OCI-LY3 (cell line): Measurements from ENCODE around the gene DAB1.

Experiments
- H2AFZ ChIP-seq: fragments of 200-600, 300-600 bp; shearing (Covaris generic); 2 replicates; pipeline ENCODE4 v1.6.0; 2014; ENCODE audit warnings: antibody characterized with exemption, low read depth, low read length
- H3K27ac ChIP-seq: fragments of 200-600, 300-600 bp; sonication (generic); 2 replicates; pipeline ENCODE4 v1.5.1; 2014; ENCODE audit warnings: mild to moderate bottlenecking, low read length, moderate library complexity, mixed read lengths
- H3K27me3 ChIP-seq: fragments of 200-600, 300-600 bp; sonication (generic); 2 replicates; pipeline ENCODE4 v1.6.1; 2014; ENCODE audit warnings: low read depth, low read length, mixed read lengths
- H3K36me3 ChIP-seq: fragments of 200-600, 300-600 bp; sonication (generic); replicated peaks from 2 replicates; pipeline ENCODE3; 2014; ENCODE audit warnings: low read depth, low read length, mixed read lengths
- H3K4me1 ChIP-seq: fragments of 300-600, 200-600 bp; sonication (generic); 2 replicates; pipeline ENCODE4 v1.6.1; 2014; ENCODE audit warnings: low read length, mixed read lengths
- H3K4me2 ChIP-seq: fragments of 200-600, 300-600 bp; sonication (generic); 2 replicates; pipeline ENCODE4 v1.6.1; 2014; ENCODE audit warnings: low read length, mixed read lengths
- H3K4me3 ChIP-seq: fragments of 300-600, 200-600 bp; sonication (generic); 2 replicates; pipeline ENCODE4 v1.5.1; 2014; ENCODE audit warnings: antibody characterized with exemption, mild to moderate bottlenecking, low read length, moderate library complexity
- H3K79me2 ChIP-seq: fragments of 300-600, 200-600 bp; shearing (Covaris generic); 2 replicates; pipeline ENCODE4 v1.6.1; 2014; ENCODE audit warnings: mild to moderate bottlenecking, low read length, mixed read lengths
- H3K9ac ChIP-seq: fragments of 300-600, 200-600 bp; shearing (Covaris generic); 2 replicates; pipeline ENCODE4 v1.6.0; 2014; ENCODE audit warnings: mild to moderate bottlenecking, low read length, moderate library complexity
- H3K9me3 ChIP-seq: fragments of 200-600, 300-600 bp; shearing (Covaris generic); 2 replicates; pipeline ENCODE4 v1.6.1; 2014; ENCODE audit warnings: low read length, mixed read lengths; ENCODE audit not compliant: insufficient read depth
- H4K20me1 ChIP-seq: fragments of 200-600, 300-600 bp; sonication (generic); 2 replicates; pipeline ENCODE4 v1.6.1; 2016; ENCODE audit warnings: low read length, mixed read lengths; ENCODE audit not compliant: insufficient read depth
- EZH2phosphoT487 ChIP-seq: fragments of 200-600 bp; shearing (Covaris generic); IDR thresholded peaks from 2 replicates; pipeline ENCODE4 v1.6.1; 2018; ENCODE audit warnings: antibody characterized with exemption, mixed run types, low read depth
- TF ChIP-seq, protein P1 (sequence below): fragments of 200-600, 300-600 bp; sonication (generic); IDR thresholded peaks from 2 replicates; pipeline ENCODE4 v1.5.1; 2014; ENCODE audit warnings: antibody characterized with exemption, low read length, low read depth

Gene DAB1

DNA sequence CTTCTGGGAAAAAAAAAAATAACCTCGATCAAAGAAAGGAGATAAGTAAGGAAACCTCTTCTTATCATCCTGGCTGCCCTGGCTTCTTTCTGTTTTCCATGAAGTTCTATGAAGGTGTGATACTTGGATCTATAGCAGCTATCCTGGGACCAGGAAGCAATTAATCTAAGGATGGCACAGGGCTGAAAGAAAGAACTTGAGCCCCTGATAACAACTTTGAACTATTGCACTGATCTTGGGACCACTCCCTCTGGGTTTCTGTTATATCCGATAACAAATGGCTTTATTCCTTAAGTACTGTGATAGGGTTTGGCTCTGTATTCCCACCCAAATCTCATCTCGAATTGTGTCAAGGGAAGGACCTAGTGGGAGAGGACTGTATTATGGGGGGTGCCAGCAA is 104.1 kb downstream of the DAB1 start:
- Histone ChIP-seq H2AFZ (no peak overlapping the region), H3K9me3 (no peaks in the 10 kb centered on the region), H3K4me3 (no peak overlapping the region), H3K9ac (no peak overlapping the region), H3K27ac (no peak overlapping the region), H3K4me1 (no peaks in the 10 kb centered on the region), H3K79me2 (no peaks in the 10 kb centered on the region), H3K36me3 (no peaks in the 10 kb centered on the region), H3K4me2 (no peak overlapping the region), H3K27me3 (no peaks in the 10 kb centered on the region), H4K20me1 (no peaks in the 10 kb centered on the region)
- TF ChIP-seq, protein P1, sequence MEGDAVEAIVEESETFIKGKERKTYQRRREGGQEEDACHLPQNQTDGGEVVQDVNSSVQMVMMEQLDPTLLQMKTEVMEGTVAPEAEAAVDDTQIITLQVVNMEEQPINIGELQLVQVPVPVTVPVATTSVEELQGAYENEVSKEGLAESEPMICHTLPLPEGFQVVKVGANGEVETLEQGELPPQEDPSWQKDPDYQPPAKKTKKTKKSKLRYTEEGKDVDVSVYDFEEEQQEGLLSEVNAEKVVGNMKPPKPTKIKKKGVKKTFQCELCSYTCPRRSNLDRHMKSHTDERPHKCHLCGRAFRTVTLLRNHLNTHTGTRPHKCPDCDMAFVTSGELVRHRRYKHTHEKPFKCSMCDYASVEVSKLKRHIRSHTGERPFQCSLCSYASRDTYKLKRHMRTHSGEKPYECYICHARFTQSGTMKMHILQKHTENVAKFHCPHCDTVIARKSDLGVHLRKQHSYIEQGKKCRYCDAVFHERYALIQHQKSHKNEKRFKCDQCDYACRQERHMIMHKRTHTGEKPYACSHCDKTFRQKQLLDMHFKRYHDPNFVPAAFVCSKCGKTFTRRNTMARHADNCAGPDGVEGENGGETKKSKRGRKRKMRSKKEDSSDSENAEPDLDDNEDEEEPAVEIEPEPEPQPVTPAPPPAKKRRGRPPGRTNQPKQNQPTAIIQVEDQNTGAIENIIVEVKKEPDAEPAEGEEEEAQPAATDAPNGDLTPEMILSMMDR: no peak
- no peak for TF ChIP-seq EZH2phosphoT487

DNA sequence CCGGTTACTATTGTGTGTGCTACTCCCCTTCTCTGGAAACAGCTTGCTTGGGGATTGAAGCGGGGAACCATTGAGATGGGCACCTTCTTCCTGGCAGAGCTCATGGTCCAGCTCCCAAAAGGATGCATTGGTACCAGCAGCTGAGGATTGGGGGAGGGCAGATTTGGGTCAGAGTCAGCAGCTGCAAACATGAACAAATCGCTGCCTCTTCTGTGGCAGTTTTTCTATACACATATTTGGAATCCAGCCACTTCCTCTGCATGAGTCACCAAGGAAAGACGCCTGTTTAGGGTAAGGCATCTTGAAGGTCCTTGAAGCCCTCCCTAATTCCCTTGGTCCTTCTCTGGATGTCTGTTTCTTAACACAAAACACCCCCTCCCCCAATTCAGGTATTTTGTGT is 104.7 kb downstream of the DAB1 start:
- H3K9ac ChIP-seq: no peak overlapping the region
- TF ChIP-seq, protein P1: no peak
- no peak for TF ChIP-seq EZH2phosphoT487
- H3K27ac ChIP-seq: no peak overlapping the region
- no peak overlapping the region for H3K4me2 ChIP-seq
- H2AFZ ChIP-seq: no peak overlapping the region
- H3K27me3 ChIP-seq: no peaks in the 10 kb centered on the region
- H3K4me1 ChIP-seq: no peaks in the 10 kb centered on the region
- no peaks in the 10 kb centered on the region for H4K20me1 ChIP-seq
- H3K36me3 ChIP-seq: no peaks in the 10 kb centered on the region
- H3K79me2 ChIP-seq: no peaks in the 10 kb centered on the region
- no peaks in the 10 kb centered on the region for H3K9me3 ChIP-seq
- no peak overlapping the region for H3K4me3 ChIP-seq

DNA sequence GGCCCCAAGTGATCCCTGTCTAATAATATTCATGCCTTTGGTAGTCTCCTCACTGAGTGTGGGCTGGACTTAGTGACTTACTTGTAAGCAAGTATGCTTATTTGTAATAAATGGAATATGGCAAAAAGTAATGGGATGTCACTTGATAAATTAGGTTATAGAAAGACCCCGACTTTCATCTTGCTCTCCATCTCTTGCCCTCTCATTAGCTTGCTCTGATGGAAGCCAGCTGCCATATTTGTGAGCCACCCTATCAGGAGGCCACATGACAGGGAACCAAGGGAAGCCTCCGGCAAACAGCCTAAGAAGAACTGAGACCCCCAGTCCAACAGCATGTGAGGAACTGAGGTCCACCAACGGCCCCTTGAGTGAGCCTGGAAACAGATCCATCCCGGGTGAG is 107.0 kb downstream of the DAB1 start:
- H3K4me1 ChIP-seq: no peaks in the 10 kb centered on the region
- TF ChIP-seq EZH2phosphoT487: no peak
- TF ChIP-seq, protein P1: no peak

DNA sequence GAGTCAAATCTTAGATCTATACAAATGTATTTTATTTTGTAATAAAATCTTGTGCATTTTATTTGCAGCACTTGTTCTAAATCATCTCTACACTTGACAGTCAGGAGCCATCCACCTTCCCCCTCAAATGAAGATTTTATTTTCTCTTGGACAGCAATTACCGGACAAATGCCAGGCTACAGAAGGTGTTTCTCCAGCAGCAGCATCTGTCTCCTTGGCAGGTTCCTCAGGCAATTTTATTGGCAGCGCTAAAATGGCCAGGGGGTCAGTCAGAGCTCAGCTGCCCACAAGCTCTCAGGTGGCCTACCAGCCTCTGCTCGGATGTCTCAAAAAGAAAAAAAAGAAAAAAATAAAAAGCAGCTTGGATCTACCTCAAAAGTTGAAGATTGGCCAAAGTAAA is 107.6 kb downstream of the DAB1 start:
- Histone ChIP-seq H3K4me3 (no peak overlapping the region), H3K27ac (no peak overlapping the region), H2AFZ (no peak overlapping the region), H3K27me3 (no peaks in the 10 kb centered on the region), H3K4me2 (no peak overlapping the region), H3K9me3 (no peaks in the 10 kb centered on the region), H3K9ac (no peak overlapping the region), H3K79me2 (no peaks in the 10 kb centered on the region), H3K4me1 (no peaks in the 10 kb centered on the region), H4K20me1 (no peaks in the 10 kb centered on the region), H3K36me3 (no peaks in the 10 kb centered on the region)
- TF ChIP-seq, protein P1: no peak
- TF ChIP-seq EZH2phosphoT487: no peak

More for the DNA sequence above, 107.0 kb downstream of the DAB1 start:
- no peak overlapping the region for H3K4me2 ChIP-seq
- no peaks in the 10 kb centered on the region for H4K20me1 ChIP-seq
- no peaks in the 10 kb centered on the region for H3K36me3 ChIP-seq
- no peak overlapping the region for H3K4me3 ChIP-seq
- H3K27me3 ChIP-seq: no peaks in the 10 kb centered on the region
- H3K9me3 ChIP-seq: no peaks in the 10 kb centered on the region
- no peak overlapping the region for H2AFZ ChIP-seq
- no peak overlapping the region for H3K27ac ChIP-seq
- no peak overlapping the region for H3K9ac ChIP-seq
- no peaks in the 10 kb centered on the region for H3K79me2 ChIP-seq
